ENCODE results near the gene FCMR.

FCMR gene

DNA sequence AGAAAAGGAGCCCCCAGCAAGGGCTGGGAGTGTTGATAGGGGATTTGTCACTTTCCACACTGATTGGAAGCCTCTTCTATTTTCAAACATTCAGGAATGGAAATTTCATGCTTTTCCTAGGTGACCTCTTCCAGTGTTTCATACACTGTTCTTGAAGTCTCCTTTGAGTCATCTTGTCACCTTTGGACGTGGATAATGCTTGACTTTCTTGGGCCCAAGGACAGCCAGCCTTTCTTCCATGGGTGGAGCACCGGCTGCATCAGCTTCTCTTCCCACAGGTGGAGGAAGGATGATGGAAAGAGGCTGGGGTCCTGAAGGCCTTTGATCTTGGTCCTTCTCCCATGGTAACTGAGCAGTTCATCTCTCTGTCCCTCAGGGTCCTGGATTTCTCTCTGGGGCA, 36.4 kb upstream of the FCMR start:
- H3K36me3 ChIP-seq (ENCODE audit: insufficient read depth, low read depth, low read length), result no peaks in the 10 kb centered on the region
- H3K4me1 ChIP-seq (ENCODE audit: insufficient read depth, low read length), result no peaks in the 10 kb centered on the region
- no peaks in the 10 kb centered on the region for H3K9me3 ChIP-seq (ENCODE audit: insufficient read depth, low read depth, low read length)
- H3K27me3 ChIP-seq (ENCODE audit: insufficient read depth, low read length), result no peaks in the 10 kb centered on the region; the same call in 1 of the 2 replicates
- no peak overlapping the region for H3K9ac ChIP-seq (ENCODE audit: low read depth, low read length)
- no peak overlapping the region for H3K27ac ChIP-seq (ENCODE audit: low read length)
- no peak overlapping the region for H3K4me3 ChIP-seq (ENCODE audit: low read length)

DNA sequence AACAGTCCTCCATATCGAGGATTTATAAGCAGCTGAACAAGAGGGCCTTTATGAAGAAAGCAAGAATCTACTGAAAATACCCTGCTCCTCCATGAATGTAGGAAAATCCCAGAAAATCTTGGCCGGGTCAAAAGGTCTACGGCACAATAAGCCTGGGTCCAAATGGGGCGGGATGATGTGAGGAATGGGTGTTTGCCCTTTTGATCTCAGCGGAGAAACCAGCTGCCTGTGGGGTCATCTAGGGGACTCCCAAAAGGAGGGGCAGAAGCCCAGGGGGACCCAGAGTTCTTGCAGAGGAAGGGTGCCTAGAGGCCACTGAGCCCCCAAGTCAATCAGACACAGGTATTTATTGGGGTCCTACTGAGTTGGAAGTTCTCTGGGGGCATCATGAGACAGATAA, 35.9 kb upstream of the FCMR start:
- Histone ChIP-seq H3K4me3 (ENCODE audit: low read length) (no peak overlapping the region), H3K27ac (ENCODE audit: low read length) (no peak overlapping the region), H3K36me3 (ENCODE audit: insufficient read depth, low read depth, low read length) (no peaks in the 10 kb centered on the region), H3K9me3 (ENCODE audit: insufficient read depth, low read depth, low read length) (no peaks in the 10 kb centered on the region), H3K9ac (ENCODE audit: low read depth, low read length) (no peak overlapping the region), H3K27me3 (ENCODE audit: insufficient read depth, low read length) (no peaks in the 10 kb centered on the region; the same call in 1 of the 2 replicates), H3K4me1 (ENCODE audit: insufficient read depth, low read length) (no peaks in the 10 kb centered on the region)

DNA sequence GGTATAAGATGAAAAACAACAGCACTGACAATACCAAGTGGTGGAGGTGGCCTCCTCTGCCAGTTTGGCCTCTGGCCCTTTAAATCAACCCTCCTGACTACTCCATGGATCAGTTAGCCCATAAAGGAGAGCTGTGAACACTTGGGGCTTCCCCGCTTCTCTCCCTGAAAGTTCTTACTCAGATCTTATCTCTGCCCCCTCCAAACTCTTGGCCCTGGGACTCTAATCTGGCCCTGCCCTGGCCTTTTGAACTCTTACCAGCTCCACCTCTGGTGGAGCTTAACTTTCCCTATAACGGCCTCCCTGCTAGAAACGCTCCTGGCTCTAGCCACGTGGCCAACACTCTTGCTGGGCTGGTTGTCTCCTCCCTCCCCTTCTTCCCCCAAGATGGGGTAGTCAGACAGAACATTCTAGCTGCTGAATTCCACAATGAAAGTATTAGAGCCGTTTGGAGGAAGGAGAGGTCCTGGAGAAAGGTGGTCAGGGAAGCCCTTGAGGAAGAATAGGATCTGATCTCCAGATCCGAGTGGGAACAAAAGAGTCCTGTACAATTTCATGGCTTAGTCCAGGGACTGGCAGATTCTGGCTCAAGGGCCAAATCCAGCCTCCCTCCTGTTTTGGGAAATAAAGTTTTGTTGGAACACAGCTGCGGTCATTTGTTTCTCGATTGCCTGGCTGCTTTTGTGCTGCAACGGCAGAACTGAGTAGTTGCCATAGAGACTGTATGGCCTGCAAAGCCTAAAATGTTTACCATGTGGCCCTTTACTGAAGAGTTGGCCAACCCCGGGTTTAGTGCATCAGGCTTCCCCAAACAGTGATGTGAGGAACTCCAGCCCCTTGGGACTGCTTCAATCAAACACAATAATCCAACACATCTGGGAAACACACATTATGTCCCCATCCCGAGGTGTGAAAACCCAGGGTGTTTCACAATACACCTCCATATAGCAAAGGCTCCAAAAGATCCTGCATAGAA, 34.0 kb upstream of the FCMR start:
- H3K9ac ChIP-seq (ENCODE audit: low read depth, low read length), result no peak overlapping the region
- no peaks in the 10 kb centered on the region for H3K4me1 ChIP-seq (ENCODE audit: insufficient read depth, low read length)
- H3K27ac ChIP-seq (ENCODE audit: low read length), result no peak overlapping the region
- H3K27me3 ChIP-seq (ENCODE audit: insufficient read depth, low read length), result no peaks in the 10 kb centered on the region; the same call in 1 of the 2 replicates
- no peaks in the 10 kb centered on the region for H3K9me3 ChIP-seq (ENCODE audit: insufficient read depth, low read depth, low read length)
- no peak overlapping the region for H3K4me3 ChIP-seq (ENCODE audit: low read length)
- no peaks in the 10 kb centered on the region for H3K36me3 ChIP-seq (ENCODE audit: insufficient read depth, low read depth, low read length)

DNA sequence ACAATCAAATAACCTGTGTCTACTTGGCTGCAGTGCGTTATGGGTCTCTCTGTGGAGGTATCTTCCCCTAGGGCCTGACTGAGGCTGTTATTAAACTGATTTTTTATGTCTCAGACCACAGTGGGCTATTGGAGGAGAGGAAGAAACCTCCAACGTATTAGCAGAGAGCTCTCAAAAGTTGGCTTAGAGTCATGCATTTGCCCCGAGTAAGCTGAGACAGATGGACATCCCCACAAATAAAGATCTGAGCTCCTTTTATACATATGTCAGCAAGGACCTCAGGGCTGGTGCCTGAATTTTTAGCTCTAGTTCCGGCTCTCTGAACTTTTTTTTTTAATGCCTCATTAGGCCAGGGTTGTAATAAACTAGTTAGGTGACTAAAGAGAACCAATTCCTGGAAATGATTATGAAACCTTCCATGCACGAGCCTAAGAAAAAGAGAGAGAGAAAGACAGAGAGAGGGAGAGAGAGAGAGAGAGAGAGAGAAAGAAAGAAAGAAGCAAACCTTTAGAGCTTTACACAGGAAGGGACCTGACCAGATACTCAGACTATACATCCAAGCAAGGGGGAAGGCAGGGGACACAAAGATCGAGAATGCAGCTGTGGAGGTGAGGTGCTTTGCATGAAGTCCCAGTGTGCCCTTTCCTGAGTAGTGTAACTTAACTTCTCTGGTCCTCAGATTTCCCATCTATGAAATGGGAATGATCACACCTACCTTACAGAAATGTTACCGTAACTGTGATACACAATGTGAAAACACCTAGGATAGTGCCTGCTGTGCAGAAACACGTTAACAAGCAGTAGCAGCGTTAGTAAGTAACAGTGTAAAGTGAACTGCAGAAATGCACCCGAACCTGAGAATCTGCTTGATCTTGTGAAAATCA, 33.0 kb upstream of the FCMR start:
- no peaks in the 10 kb centered on the region for H3K9me3 ChIP-seq (ENCODE audit: insufficient read depth, low read depth, low read length)
- no peaks in the 10 kb centered on the region for H3K4me1 ChIP-seq (ENCODE audit: insufficient read depth, low read length)
- no peak overlapping the region for H3K27ac ChIP-seq (ENCODE audit: low read length)

DNA sequence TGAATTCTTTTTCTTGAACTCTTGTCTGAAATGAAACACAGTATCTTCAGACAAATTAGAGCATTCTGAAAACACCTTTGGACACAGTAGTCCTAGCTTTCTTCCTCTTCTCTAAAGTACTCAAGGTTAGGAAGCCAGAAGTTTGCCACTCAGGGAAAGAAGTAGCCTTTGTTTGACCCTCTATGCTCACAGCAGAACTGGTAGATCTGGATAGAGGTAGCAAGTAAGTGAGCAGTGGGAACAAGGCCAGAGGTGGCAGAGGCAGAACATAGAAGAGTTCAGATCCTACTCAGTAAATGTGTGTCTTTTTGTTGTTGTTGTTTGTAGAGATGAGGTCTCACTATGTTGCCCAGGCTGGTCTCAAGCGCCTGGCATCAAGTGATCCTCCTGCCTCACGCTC, 31.9 kb upstream of the FCMR start:
- Histone ChIP-seq H3K27me3 (ENCODE audit: insufficient read depth, low read length) (no peaks in the 10 kb centered on the region; the same call in 1 of the 2 replicates), H3K27ac (ENCODE audit: low read length) (no peak overlapping the region), H3K36me3 (ENCODE audit: insufficient read depth, low read depth, low read length) (no peaks in the 10 kb centered on the region), H3K9ac (ENCODE audit: low read depth, low read length) (no peak overlapping the region), H3K4me1 (ENCODE audit: insufficient read depth, low read length) (no peaks in the 10 kb centered on the region), H3K4me3 (ENCODE audit: low read length) (no peak overlapping the region), H3K9me3 (ENCODE audit: insufficient read depth, low read depth, low read length) (no peaks in the 10 kb centered on the region)

More for the DNA sequence above, 33.0 kb upstream of the FCMR start:
- H3K36me3 ChIP-seq (ENCODE audit: insufficient read depth, low read depth, low read length), result no peaks in the 10 kb centered on the region
- no peak overlapping the region for H3K9ac ChIP-seq (ENCODE audit: low read depth, low read length)
- H3K4me3 ChIP-seq (ENCODE audit: low read length), result no peak overlapping the region
- H3K27me3 ChIP-seq (ENCODE audit: insufficient read depth, low read length), result no peaks in the 10 kb centered on the region; the same call in 1 of the 2 replicates

DNA sequence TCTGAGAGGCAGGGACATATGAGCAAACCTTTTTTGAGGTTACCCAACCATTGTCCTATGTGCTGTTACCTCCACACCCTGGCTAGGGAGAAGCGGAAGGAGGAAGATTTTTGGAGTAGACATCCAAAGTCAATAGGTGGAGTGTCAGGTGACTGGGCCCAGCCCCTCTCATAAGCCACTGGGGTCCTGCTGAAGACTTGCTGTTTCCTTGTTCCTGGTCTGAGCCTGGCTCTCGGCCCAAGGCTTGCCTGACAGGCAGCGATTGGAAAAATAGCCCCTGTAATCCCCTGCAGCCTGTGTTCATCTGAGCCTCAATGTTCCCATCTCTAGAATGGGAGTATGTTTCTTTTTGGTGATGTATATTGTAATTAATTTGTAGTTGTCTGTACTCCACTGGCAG, 31.4 kb upstream of the FCMR start:
- H3K27ac ChIP-seq (ENCODE audit: low read length), result no peak overlapping the region
- no peaks in the 10 kb centered on the region; the same call in 1 of the 2 replicates for H3K27me3 ChIP-seq (ENCODE audit: insufficient read depth, low read length)
- H3K4me1 ChIP-seq (ENCODE audit: insufficient read depth, low read length), result no peaks in the 10 kb centered on the region
- no peaks in the 10 kb centered on the region for H3K36me3 ChIP-seq (ENCODE audit: insufficient read depth, low read depth, low read length)
- H3K9ac ChIP-seq (ENCODE audit: low read depth, low read length), result no peak overlapping the region
- H3K9me3 ChIP-seq (ENCODE audit: insufficient read depth, low read depth, low read length), result no peaks in the 10 kb centered on the region
- no peak overlapping the region for H3K4me3 ChIP-seq (ENCODE audit: low read length)

DNA sequence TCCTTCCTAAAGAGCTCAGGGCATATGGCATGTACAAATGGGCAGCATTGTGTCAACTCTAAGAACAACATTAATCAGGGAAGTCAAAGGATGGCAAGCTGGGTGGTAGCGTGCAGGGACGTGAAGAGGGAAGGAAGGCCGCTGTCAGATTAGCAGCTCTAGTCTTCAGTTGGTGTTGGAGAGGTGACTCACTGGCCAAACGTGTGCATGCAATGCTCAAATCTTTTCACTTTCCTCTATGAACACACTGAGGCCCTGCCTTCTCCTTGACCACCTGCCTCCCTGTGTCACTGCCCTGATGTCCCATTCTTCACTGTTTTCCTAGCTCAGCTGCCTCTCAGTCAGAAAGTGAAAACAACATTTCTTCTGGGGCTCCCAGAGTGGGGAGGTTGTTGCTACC, 30.4 kb upstream of the FCMR start:
- no peaks in the 10 kb centered on the region; the same call in 1 of the 2 replicates for H3K27me3 ChIP-seq (ENCODE audit: insufficient read depth, low read length)
- H3K4me1 ChIP-seq (ENCODE audit: insufficient read depth, low read length), result no peaks in the 10 kb centered on the region
- H3K27ac ChIP-seq (ENCODE audit: low read length), result no peak overlapping the region
- no peaks in the 10 kb centered on the region for H3K36me3 ChIP-seq (ENCODE audit: insufficient read depth, low read depth, low read length)
- no peaks in the 10 kb centered on the region for H3K9me3 ChIP-seq (ENCODE audit: insufficient read depth, low read depth, low read length)
- H3K9ac ChIP-seq (ENCODE audit: low read depth, low read length), result no peak overlapping the region
- H3K4me3 ChIP-seq (ENCODE audit: low read length), result no peak overlapping the region

DNA sequence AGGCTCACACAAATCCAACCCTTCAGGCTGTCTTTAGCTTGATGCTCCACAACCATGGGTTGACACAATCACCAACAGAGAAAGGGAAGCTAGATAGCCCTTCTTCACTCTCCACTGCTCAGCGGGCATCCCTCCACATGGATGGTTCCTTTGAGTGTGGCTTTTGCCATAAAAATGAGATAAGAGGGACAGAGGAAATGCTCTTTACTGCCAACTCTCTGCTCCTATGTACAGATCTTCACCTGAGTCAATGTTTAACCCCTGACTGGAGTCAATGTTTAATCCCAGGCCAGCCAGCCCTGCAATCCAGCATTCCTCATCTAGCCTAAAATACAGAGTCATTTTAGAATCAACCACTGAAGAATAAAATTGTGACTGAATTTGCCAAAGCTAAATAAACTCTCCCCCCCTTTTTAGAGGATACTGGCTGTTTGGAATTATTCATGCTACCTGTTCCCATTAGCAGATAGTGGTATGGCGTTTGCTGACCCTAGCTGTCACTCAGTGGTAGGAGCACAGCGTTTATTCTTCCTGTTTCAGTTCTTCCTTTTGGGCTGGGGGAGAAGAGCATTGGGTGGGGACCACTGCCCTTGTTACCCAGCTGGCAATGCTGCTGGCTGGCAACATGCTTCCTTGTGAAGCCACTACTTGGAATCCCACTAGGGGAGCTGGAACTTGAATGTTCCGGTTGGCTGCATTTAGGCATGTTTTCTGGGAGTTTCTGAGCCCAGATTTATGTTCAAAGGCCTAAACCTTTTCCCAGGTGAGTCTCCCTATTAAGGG, 29.8 kb upstream of the FCMR start:
- Histone ChIP-seq H3K4me1 (ENCODE audit: insufficient read depth, low read length) (no peaks in the 10 kb centered on the region), H3K9me3 (ENCODE audit: insufficient read depth, low read depth, low read length) (no peaks in the 10 kb centered on the region), H3K27me3 (ENCODE audit: insufficient read depth, low read length) (no peaks in the 10 kb centered on the region; the same call in 1 of the 2 replicates), H3K9ac (ENCODE audit: low read depth, low read length) (no peak overlapping the region), H3K27ac (ENCODE audit: low read length) (no peak overlapping the region), H3K36me3 (ENCODE audit: insufficient read depth, low read depth, low read length) (no peaks in the 10 kb centered on the region), H3K4me3 (ENCODE audit: low read length) (no peak overlapping the region)

DNA sequence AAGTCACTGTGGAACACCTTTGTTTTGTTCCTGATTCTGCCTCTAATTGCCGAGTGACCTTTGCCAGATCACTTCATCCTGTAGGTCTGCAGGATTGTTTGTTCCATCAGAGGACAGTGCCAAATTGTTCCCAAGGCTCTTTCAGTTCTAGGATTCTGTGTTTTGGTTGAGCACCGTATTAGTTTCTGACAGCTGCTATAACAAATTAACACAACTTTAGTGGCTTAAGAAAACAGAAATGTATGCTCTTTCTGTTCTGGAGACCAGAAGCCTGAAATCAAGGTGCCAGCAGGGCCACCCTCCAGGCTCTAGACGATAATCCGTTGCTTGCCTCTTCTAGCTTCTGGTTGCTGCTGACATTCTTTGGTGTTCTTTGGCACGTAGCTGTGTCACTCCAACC, 27.9 kb upstream of the FCMR start:
- Histone ChIP-seq H3K27ac (ENCODE audit: low read length) (no peak overlapping the region), H3K36me3 (ENCODE audit: insufficient read depth, low read depth, low read length) (no peaks in the 10 kb centered on the region), H3K27me3 (ENCODE audit: insufficient read depth, low read length) (no peaks in the 10 kb centered on the region), H3K9ac (ENCODE audit: low read depth, low read length) (no peak overlapping the region), H3K9me3 (ENCODE audit: insufficient read depth, low read depth, low read length) (no peaks in the 10 kb centered on the region), H3K4me3 (ENCODE audit: low read length) (no peak overlapping the region), H3K4me1 (ENCODE audit: insufficient read depth, low read length) (no peaks in the 10 kb centered on the region)

DNA sequence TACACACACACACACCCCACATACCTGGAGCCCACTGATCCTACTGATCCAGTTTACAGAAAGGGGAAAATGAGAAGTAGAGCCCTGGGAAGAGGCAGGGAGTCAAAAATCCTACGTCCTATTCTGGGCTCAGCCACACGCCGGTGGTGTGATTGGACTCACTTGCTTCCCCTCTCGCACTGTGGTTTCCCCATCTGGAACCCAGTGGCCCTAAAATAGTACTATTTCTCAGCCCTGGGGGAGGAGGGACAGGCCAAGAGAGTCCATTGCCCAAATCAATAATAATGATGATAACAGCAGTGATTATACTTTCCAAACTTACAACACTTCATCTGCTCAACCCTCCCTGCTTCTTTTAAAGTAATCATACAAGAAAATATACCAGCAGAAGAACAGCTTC, 27.5 kb upstream of the FCMR start:
- Histone ChIP-seq H3K9ac (ENCODE audit: low read depth, low read length) (no peak overlapping the region), H3K27me3 (ENCODE audit: insufficient read depth, low read length) (no peaks in the 10 kb centered on the region), H3K4me1 (ENCODE audit: insufficient read depth, low read length) (no peaks in the 10 kb centered on the region), H3K27ac (ENCODE audit: low read length) (no peak overlapping the region), H3K4me3 (ENCODE audit: low read length) (no peak overlapping the region), H3K36me3 (ENCODE audit: insufficient read depth, low read depth, low read length) (no peaks in the 10 kb centered on the region), H3K9me3 (ENCODE audit: insufficient read depth, low read depth, low read length) (no peaks in the 10 kb centered on the region)

DNA sequence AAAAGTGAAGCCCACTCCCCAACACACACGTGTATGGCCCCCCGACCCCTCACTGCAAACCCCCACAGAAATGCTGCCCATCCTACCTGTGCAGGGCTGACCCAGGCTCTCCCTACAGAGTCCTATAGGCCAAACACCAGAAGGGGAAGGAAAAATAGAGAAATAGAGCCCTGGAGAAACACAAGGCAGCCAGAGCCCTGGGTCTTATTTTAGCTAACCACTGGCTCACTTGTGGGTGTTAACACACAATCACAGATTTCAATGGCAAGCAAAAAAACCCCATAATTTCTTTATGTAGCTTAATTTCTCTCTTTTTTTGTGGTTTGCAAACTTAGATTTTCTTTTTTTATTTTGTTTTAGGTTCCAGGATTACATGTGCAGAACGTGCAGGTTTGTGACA, 25.5 kb upstream of the FCMR start:
- H3K27ac ChIP-seq (ENCODE audit: low read length), result no peak overlapping the region
- no peak overlapping the region for H3K4me3 ChIP-seq (ENCODE audit: low read length)
- H3K9me3 ChIP-seq (ENCODE audit: insufficient read depth, low read depth, low read length), result no peaks in the 10 kb centered on the region
- H3K36me3 ChIP-seq (ENCODE audit: insufficient read depth, low read depth, low read length), result no peaks in the 10 kb centered on the region
- H3K27me3 ChIP-seq (ENCODE audit: insufficient read depth, low read length), result no peaks in the 10 kb centered on the region
- no peak overlapping the region for H3K9ac ChIP-seq (ENCODE audit: low read depth, low read length)
- H3K4me1 ChIP-seq (ENCODE audit: insufficient read depth, low read length), result no peaks in the 10 kb centered on the region

All from iPS-20b (cell line).